ENCODE measurements around the gene TADA2B.

The TADA2B gene

DNA sequence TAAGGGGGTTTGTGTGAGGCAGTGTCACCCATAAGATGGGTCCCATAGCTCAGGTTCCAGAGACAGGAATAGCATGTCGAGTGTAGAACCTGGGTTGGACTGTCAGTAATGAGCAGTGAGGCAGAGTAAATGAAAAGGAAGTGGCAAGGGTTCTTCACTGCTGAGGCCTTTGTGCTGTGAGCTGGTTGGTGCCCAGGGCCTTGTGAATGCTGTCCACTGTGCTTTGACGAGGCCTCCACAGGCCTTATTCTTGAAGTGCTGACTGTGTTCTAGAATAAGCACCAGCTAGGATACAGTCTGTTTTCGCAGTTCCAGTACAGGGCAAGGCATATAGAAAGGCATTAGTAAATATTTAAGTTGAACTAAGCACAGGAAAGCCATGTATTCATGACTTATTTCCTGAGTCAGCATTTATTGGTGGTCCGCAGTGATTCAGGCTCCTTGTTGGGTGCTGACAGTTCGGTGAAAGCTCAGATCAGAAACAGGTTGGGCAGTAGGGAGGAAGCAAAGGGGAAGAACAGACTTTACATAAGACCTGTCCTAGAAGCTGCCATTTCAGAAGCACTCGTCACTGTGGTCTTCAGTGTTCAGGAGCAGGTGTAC is 25.6 kb upstream of the TADA2B start:
- DNase-seq (ENCODE audit: low spot score) = no peak

DNA sequence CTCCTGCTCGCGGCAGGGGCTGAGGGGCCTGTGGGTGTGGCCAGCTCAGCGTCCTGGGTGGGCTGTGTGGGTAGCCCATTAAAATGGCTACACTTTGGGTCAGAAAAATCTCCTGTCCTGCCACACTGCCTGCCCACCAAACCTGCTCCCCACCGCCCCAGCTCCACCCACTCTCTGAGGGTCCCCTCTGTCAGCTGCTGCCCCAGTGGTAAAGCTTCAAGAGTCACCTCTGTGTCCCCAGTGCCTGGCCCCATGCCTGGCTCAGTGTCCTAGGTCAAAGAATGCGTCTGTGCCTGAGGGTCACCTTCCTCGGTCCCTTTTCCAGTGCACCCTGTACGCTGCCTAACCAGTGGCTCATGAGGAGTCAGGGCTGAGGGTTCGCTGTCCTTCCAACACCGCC is 24.9 kb upstream of the TADA2B start:
- no peak for DNase-seq (ENCODE audit: low spot score)

DNA sequence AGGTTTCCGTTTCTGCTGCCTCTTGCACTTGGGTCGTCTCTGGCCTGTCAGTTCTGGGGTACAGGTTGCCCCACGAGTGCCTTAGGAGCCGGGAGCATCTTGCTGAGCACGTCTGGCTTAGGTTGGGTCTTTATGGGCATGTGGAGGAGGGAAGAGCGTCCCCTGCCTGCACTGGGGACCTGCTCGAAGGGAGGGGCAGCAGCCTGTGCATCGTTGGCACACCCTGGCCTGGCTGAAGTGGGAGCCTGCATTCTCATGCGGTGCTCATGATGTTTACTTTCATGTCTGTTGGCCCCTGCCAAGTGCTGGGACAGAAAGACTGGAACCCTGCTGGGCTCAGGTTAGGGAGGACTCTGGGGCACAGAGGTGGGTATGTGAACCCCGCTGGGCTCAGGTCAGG is 23.8 kb upstream of the TADA2B start:
- no peak for DNase-seq (ENCODE audit: low spot score)

DNA sequence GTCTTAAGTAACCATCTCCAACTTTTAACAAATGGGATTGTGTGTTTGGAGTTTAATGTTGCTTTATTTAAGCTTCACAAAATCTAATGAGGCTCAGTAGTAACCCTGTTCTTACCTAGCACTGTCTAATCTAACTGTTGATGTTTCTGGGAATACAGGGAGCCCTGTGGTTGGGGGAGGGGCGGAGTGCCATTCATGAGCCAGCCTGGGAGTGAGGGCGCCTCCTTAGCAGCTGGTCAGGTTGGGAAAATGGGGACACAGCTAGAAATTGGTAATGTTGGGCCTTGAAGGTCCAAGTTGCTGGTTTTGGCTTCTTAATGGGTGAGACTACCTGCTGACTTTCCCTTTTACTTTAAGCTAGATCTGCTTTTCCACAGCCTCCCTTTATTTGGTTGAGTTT is 22.9 kb upstream of the TADA2B start:
- DNase-seq (ENCODE audit: low spot score) = no peak

DNA sequence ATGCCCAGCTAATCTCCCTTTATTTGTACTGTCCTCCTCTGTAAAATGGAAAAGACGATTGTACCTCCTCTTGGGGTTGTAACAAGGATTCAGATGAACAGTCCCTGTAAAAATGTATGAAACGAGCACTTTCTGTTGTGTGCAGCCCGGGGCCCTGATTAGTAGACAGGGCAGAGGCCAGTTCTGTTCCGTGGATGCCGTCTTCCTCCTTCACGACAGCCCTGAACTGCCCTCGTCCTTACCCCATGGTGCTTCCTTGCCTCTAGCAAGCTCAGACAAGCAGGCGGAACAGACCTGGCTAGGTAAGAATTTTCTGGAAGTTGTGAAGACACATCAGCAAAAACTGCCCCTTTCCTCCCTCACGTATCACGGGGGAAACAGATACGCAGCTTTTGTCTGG is 22.3 kb upstream of the TADA2B start:
- DNase-seq (ENCODE audit: low spot score) = no peak

DNA sequence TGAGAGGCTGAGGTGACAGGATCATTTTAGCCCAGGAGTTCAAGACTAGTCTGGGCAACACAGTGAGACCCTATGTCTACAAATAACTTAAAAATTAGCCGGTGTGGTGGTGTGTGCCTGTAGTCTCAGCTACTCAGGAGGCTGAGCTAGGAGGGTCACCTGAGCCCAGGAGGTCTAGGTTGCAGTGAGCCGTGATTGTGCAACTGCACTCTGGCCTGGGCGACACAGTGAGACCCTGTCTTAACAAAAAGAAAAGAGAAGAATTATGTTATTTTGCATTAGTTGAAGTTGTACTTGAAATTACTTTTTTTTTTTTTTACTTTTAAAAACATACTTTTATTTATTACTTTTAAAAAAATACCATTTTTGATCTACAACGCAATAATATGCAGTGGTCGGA is 21.8 kb upstream of the TADA2B start:
- DNase-seq (ENCODE audit: low spot score) = no peak

DNA sequence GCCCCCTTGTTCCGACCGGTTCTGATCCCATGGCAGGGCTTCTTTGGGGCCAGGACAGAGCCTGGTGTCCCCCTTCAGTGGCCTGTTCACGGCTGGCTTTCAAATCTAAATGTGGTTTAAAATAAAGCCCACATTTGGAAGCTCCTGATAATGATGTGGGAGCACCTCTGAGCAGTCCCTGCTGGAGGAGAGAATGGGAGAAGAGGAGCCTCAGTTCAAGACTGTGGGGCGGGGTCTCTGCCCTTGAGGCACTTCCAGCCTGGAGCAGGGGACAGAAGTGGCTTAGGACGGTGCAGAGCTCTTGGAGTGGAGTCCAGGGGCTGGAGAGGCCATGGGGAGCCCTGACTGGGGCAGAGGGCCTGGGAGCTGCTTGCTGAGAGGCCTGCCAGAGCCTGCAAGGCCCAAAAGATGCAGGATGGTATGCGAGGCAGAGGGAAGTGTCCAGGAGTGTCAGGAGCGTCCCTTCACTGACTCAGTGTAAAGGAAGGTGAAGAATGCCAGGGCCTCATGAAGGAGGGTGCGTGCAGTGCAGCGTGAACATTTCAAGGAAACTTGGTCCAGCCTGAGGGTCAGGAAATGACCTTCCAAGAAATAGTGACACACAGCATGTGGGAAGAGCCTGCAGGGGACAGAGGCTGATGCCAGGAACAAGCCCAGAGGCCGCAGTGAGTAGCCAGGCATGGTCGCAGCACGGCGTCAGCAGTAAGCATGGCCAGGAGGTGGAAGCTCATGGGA is 21.1 kb upstream of the TADA2B start:
- no peak for DNase-seq (ENCODE audit: low spot score)

DNA sequence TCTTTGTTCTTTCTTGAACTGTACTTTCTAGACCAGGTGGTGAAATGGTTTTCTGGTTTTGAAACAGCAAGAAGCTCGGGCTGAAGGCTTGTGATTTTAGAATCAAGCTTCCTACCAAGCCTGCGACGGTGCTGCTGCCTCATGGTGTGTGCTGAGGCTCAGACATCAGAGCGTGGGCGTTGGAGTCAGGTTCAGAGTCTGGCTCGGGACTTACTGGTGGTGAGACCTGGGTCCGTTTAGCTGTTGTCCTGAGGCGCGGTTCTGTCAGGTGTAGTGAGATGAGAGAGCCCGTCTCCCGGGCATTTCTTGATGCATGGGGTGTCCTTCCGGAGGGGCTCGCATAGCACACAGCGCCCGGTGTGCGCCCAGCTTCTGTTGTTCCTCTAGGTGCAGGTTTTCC is 19.7 kb upstream of the TADA2B start:
- no peak for DNase-seq (ENCODE audit: low spot score)

DNA sequence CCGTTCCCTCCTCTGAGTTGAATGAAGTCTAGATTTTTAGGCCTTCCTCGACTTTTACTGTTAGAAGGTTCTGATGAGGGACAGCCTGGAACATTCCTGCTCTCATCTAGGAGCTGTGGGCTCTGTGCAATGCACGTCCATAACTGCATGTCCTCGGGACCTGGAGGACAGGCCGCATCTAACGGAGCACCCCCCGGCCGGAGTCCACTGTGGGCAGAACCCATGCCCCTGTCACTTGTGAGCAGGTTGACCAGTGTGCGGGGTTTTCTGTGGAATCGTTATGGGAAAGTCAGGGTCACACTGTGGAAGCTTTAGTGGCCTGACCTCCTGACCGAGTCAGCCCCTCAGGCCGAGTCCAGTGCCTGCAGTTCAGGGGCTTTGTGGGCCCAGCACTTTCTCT is 19.3 kb upstream of the TADA2B start:
- DNase-seq (ENCODE audit: low spot score) = no peak

DNA sequence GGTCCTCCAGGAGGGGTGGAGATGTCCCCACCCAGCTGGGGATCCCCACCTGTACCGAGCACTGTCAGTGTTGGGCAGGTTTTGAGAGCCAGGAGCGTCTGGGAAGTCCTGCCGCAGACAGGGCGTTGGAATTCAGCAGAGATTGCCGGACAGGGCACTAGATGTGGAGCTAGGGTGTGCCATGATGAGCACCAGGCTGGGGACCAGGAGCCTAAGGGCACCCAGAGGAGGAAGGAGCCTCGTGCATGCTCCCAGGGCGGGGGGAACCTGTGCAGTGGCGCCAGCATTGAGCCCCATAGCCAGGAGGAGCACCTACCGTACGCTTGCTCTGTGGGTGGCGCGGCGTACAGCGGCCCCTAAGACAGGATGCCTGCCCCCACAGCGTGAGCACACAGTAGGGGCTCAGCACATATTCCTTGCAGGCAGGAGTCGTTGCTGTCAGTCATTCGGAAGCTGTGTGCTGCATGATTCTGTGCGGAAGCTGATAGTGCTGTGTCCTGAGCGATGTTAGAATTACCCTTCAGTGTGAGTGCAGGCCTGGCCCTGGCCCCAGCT is 18.8 kb upstream of the TADA2B start:
- DNase-seq (ENCODE audit: low spot score) = no peak

DNA sequence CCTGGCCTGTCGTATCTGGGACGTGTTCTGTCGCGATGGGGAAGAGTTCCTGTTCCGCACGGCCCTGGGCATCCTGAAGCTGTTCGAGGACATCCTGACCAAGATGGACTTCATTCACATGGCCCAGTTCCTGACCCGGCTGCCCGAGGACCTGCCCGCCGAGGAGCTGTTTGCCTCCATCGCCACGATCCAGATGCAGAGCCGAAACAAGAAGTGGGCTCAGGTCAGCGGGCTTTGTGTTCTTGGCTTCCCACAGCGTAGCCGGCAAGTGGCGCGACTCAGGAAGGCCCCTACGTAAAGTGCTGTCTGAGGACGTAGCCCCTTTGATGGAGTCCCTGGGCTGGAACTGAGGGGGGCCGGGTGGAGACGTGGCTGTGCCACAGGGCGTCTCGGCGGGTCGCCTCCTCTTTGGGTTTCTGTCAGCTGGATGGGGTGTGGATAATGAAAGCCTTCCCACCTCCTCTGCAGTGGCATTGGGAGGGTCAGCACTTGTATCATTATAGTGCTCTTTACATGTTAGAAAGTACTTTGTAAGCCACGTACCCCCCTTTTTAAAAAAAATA is 18.1 kb upstream of the TADA2B start:
- DNase-seq (ENCODE audit: low spot score) = no peak

DNA sequence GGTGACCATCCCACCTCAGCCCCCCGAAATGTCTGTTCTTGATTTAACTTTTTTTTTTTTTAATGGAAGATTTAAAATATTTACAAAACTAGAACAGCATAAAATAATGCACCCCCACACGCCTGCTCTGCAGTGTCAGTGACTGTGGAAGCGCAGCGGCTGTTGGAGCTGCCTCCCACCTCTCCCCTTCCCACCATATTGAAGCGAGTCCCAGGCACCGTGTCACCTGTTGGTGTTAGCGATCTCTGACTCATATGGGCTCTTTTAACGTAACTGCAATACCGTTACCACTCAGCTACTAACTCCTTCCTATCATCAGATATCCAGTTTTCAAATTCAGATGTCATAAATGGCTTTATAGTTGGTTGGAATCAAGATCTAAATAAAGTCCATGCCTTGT is 17.1 kb upstream of the TADA2B start:
- no peak for DNase-seq (ENCODE audit: low spot score)

DNA sequence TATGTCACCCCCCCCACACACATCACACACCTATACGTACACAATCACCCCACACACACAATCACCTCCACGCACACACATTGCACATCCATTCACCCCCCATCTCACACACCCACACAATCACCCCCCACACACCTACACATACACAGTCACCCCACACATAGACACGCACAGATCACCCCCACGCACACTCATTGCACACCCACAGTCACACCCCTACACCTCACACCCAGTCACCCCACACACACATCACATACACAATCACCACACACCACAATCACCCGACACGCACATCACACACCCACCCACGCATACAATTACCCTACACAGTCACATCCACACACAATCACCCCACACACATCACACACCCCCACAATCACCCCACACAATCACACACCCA is 15.9 kb upstream of the TADA2B start:
- no peak for DNase-seq (ENCODE audit: low spot score)

DNA sequence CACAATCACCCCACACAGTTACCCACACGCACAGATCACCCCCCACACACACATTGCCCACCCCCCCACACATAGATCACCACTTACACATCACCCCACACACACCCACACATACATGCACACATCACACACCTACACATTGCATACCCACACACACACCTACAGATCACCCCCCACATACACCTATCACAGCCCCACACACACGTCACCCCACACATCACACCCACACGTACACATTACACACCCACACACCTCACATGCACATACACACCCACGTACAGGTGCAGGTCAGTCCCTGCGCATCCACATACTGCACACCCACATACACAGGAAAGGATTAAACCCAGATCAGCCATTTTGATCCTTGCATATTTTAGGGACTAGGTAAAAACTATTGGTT is 15.3 kb upstream of the TADA2B start:
- no peak for DNase-seq (ENCODE audit: low spot score)

DNA sequence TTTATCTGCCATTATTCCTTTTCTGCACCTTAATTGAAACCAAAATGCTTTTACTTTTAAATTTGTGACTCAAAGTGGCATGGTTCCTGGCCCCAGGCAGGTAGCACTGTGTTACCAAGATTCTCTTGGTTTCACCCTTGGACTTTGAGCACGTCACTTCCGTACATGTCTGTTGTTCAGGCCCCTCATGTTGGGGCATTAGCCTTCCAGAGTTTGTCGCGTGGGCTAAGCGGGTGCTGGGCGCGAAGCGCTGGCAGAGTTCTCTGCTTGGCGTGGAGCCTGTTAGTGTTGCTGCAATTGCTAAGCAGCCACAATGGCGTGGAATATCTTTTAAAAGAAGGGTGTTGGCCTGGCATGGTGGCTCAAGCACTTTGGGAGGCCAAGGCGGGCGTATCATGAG is 14.0 kb upstream of the TADA2B start:
- DNase-seq (ENCODE audit: low spot score) = no peak

DNA sequence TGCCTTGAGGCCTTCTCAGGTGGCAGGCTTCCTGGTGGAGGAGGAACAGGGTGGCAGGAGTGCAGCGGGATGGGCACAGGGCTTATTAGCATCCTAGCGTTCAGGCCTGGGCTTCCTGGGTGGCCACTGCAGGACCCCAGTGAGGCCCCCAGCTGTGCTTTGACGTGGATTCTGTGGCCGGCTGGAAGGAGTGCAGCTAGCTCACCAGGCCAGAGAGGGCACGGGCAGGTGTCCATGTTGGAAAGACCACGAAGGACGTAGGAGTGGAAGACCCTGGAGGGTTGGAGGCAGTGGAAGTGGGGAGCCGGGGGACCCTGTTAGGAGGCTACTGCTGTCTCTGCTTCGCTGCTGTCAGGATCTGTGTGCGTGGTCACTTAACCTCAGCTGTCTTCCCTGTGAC is 13.3 kb upstream of the TADA2B start:
- DNase-seq (ENCODE audit: low spot score) = no peak

DNA sequence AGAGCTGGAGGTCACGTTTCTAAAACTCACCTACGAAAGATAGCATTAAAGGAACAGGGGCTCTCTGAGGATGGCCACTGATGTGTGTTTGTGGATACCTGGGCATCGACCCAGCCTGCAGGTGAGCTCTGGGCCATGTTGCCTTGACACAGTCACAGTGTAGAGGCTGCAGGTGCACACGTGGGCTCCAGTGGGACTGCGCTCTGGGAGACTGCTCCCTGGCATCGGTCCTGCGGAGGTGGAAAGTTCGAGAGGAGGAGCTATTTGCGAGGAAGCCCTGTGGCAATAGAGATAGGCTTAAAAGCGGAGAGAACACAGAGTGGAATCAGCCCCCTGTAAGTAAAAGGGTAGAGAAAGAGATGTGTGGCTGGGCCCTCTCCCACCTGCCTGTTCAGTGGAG is 12.3 kb upstream of the TADA2B start:
- no peak for DNase-seq (ENCODE audit: low spot score)

DNA sequence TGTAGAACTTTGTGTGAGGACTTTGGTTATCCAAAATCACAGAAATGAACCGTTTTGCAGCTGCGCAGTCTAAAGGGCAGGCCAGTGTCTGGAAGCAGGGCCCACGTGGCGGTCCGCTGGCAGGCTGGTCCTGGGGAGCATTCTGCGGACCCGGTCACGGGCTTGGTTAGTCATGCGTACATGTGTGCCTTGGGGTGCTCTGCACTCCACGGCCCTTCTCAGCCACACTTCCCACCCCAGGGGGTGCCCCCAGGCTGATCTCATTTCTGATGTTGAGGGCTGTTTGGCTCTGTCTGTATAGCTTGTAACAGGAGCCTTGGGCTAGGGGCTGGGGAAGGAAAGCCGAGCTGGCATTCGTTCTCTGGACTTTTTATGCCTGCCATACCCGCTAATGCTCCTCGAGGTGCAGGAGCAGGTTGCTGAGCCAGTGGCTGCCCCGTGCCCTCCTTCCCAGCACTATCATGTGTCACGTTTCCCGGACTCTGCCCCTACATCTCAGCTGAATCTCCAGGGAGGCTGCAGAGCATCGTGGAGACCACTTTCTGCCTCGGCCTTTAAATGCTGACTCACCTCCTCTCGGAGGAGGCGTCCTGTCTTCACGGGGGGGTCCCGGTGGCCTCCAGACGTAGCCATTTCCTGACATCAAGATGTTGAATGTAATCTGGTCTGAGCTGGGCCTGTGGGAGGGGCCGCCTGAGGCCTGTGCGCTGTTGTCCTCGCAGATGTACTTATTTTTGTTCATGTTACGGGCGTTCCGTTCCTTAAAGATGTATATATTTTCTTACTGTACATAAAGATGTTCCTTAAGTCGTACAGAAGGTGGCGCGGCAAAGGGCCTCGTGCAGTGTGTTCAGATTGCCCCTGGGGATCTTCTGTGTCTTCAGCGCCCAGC is 11.4 kb upstream of the TADA2B start:
- no peak for DNase-seq (ENCODE audit: low spot score)

DNA sequence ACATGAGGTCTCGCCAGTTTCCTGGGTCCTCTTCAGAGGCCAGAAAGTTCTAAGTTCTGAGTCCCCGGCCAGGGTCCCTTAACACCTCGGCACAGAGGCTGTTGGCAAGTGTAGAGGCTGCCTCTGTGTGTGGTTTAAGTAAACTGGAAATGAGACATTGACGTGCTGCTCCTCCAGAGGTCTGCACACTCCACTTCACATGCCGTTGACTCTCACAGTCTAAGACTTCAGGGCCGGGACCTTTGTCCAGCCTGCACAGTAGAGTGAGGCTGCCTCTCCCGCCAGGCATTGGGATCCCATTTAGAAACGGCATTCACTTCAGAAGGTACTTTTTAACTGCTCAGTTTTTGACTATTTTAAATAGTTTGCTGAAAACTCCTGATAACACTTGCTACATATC is 10.6 kb upstream of the TADA2B start:
- no peak for DNase-seq (ENCODE audit: low spot score)

DNA sequence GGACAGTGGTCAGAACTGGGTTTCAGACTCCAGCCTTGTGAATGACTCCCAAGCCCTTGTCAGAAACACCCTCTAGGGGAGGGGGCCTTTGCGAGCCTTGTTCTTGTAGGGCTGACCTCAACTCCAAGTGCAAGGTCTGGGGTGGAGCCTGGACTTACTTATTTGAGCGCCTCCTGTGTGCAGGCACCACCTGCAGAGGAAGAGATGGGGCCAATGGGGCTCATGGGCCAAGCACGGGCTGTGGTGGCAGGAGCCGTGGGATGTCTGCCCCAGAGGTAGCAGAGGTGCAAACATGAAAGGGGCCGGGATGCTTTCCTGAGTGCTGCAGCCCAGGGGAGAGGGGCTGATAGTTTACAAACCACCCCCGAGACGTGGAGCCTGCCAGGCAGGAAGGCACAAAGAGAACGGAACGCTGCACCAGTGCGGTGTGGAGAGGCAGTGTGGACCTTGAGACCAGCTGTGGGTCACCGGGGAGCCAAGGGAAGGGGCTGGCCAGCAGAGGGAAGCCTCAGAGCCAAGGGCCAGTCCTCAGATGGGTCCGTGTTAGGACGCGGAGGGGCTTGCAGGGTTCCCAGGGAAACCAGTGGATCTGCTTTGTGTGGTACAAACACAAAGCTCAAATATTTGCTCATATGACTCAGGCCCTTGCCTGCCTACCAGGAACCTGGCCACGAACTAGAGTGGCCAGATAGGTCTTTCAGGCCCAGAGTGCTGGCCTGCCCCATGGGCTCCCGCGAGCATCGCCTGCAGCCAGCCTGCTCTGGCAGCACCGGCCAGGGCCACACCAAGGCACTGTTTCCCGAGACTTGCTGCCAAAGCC is 8.7 kb upstream of the TADA2B start:
- no peak for DNase-seq (ENCODE audit: low spot score)

DNA sequence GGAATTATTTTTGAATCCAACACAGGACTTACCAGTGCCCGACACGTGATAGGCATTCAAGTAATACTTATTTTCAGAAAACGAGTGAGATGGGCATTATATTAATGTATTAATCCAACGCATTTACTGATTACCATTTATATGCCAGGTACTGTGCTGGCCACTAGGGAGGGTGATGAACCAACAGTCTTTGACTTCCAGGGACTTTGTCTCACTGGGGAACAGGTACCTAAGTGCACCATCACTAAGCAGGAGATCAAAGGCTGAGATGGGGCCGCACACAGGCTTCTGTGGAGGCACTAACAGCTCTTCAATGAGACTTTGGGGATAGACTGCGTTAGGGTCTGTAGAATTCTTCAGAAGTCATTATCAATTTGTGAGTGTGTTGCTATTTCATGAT is 5.7 kb upstream of the TADA2B start:
- no peak for DNase-seq (ENCODE audit: low spot score)

DNA sequence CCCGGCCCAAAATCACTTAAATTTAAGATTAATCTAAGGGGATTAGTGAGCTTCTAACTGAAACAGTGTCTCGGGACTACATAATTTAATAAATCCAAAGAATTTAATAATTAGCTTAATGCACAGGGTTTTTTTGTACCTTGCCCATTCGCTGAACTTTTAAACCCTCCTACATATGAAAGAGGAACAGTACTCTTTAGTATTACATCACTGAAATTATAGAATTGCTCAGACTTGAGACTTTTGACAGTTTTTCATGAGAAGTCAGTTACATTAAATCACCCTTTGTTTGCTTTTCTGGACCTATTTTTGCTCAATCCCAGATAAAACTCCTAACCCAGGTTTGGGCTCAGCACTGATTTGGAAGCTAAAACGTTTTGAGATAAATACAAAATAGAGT is 2.4 kb upstream of the TADA2B start:
- DNase-seq (ENCODE audit: low spot score) = no peak

Data from CD4-positive, alpha-beta T cell treated with Interleukin-6 at 100 ng/mL for 8 hours (primary cell).